ENCODE results near the gene CHD2. TPM values are rescaled to one million over a fixed set of nuclear protein-coding genes. Genes with fewer than 3 reads are reported as not detected.
A peak's percentile ranks its signal among the peaks of the same experiment; 100 is the strongest.
"Not testable (repeated sequence)": the region's sequence is repeated elsewhere in the genome, so short reads cannot be mapped to it uniquely, and the experiment has no call there.

The CHD2 gene
- total RNA-seq, 1 donor from 2014 or later = 61.2 TPM

DNA sequence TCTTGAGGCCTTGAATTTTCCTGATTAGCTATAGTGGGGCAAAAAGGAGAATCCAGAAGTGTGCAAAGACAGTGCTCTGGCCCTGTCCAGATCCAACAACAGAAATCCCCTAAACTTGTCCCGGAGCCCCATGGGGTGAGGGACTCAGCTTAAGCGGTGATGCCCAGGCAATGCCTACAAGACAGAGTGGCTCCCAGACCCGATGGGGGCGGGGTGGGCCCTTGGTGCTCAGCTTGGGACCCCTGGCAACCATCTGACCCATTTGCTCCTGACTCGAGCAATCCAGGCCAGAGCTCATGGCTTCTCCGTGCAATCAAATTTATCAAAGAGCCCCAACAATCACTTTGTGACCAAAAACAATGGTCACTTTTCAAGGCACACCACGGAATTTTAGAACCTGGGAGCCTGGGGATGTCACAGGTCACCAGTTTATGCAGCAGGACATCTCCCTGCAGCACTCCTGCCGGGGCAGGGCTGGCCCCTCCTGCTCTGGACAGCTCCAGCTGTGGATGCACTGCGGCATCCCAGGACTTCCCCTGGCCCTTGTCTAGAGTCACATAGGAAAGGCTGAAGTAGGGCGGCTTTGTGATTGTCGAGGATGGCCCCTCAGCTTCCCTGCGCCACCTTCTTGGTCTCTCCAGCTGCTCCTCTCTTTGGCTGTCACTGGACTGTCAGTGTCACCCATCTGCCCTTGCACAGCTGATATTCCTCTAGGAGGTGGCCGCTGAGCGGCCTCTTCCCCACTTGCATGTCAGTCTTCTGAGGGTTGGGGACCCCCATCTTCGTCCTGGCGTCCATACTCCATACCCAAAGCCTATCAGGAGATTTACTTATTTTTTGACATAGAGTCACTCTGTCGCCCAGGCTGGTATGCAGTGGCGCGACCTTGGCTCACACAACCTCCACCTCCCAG, 160.5 kb downstream of the CHD2 start:
- no peak for DNase-seq (ENCODE audit: low spot score in 2 of 2)
- H3K4me1 ChIP-seq = peaks cover 5 to 23% of the 10 kb centered on the region in 2 donors

DNA sequence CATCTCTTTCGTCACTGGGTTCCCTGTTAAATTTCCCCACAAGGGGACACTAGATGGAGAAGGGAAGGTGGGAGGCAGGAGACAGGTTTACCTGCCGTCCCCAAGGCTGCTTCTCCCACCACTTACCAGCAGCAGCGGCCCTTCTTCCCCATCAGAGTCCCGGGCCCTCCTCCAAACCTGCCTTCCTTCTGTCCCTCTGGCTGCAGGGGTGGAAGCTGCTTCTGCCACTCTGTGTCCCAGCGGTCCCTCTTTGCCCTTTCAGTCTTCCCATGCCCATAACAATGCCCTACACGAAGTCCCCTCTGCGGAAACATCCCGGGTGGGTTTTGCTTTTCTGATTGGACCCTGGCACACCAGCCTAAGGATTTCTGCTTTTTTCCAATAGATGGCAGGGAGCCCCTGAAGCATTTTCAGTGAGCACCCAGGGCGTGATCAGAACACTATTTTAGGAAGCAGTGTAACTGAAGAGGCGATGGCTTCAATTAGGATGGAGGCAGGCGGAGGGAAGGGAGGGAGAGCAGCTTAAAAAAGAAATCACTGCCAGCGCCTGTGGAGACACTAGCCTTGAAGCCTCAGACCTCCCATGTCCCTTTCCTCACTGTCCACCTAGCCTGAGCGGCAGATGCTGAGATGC, 162.6 kb downstream of the CHD2 start:
- peak overlapping the region in 1 of 2 donors; percentile 9 for H3K4me3 ChIP-seq
- peak overlapping the region; percentile 49 to 65 for H3K27ac ChIP-seq
- DNase-seq (ENCODE audit: low spot score in 2 of 2); intact Hi-C loops (cut with DNase I); H3K36me3 ChIP-seq; H3K27me3 ChIP-seq; H3K9me3 ChIP-seq: not testable (repeated sequence)
- peaks cover 16 to 37% of the 10 kb centered on the region in 2 donors for H3K4me1 ChIP-seq

More for the DNA sequence above, 160.5 kb downstream of the CHD2 start:
- intact Hi-C loops (cut with DNase I) = no loop called here
- H3K9me3 ChIP-seq = no peaks in the 10 kb centered on the region
- H3K4me3 ChIP-seq = no peak overlapping the region
- no peaks in the 10 kb centered on the region for H3K27me3 ChIP-seq
- TF ChIP-seq, protein P1, sequence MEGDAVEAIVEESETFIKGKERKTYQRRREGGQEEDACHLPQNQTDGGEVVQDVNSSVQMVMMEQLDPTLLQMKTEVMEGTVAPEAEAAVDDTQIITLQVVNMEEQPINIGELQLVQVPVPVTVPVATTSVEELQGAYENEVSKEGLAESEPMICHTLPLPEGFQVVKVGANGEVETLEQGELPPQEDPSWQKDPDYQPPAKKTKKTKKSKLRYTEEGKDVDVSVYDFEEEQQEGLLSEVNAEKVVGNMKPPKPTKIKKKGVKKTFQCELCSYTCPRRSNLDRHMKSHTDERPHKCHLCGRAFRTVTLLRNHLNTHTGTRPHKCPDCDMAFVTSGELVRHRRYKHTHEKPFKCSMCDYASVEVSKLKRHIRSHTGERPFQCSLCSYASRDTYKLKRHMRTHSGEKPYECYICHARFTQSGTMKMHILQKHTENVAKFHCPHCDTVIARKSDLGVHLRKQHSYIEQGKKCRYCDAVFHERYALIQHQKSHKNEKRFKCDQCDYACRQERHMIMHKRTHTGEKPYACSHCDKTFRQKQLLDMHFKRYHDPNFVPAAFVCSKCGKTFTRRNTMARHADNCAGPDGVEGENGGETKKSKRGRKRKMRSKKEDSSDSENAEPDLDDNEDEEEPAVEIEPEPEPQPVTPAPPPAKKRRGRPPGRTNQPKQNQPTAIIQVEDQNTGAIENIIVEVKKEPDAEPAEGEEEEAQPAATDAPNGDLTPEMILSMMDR (IDR thresholded peaks at IDR 0.05) = no peak
- peaks cover under 1 to 4% of the 10 kb centered on the region in 2 donors for H3K36me3 ChIP-seq
- H3K27ac ChIP-seq = no peak overlapping the region

DNA sequence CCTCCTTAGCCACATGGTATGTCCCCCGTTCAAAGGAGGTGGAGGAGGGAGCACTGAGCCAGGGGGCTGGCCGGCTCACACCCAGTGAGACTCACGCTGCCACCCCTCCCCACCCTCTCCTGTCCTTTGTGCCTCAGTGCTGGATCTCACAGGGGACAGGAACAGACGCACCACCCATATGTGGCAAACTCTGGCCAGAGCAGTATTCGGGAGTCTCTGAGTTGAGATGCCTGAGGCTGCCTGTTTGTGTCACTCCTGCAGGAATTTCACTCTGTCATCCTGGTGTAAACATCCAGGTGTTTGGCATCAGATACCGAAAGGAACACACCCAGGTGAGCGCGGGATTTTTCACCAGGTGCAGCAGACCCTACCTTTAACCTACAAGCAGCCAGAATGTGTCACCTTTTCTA, 163.1 kb downstream of the CHD2 start:
- intact Hi-C loops (cut with DNase I) = no loop called here
- H3K36me3 ChIP-seq = peaks cover 4 to 8% of the 10 kb centered on the region in 2 donors
- H3K4me3 ChIP-seq = no peak overlapping the region
- TF ChIP-seq, protein P1 (IDR thresholded peaks at IDR 0.05) = no peak
- H3K4me1 ChIP-seq = peaks cover 18 to 41% of the 10 kb centered on the region in 2 donors
- no peak for DNase-seq (ENCODE audit: low spot score in 2 of 2)
- peak overlapping the region; percentile 45 to 65 for H3K27ac ChIP-seq
- H3K27me3 ChIP-seq = no peaks in the 10 kb centered on the region
- H3K9me3 ChIP-seq = no peaks in the 10 kb centered on the region

GRCh38 chr15:93063796-93064690, 163.9 kb downstream of the CHD2 start:
- H3K27me3 ChIP-seq = no peaks in the 10 kb centered on the region
- TF ChIP-seq, protein P1 (IDR thresholded peaks at IDR 0.05) = no peak
- no peak for DNase-seq (ENCODE audit: low spot score in 2 of 2)
- no peak overlapping the region for H3K4me3 ChIP-seq
- intact Hi-C loops (cut with DNase I) = no loop called here
- H3K27ac ChIP-seq = peak overlapping the region; percentile 28 to 65
- H3K36me3 ChIP-seq = peaks cover 4 to 8% of the 10 kb centered on the region in 2 donors
- H3K9me3 ChIP-seq = no peaks in the 10 kb centered on the region
- H3K4me1 ChIP-seq = peaks cover 18 to 41% of the 10 kb centered on the region in 2 donors

GRCh38 chr15:93065641-93066045, 165.5 kb downstream of the CHD2 start:
- Histone ChIP-seq H3K4me3 (no peak overlapping the region), H3K4me1 (peaks cover 18 to 52% of the 10 kb centered on the region in 2 donors), H3K27ac (peak overlapping the region in 1 of 2 donors; percentile 73)

More at GRCh38 chr15:93065641-93066045, 165.5 kb downstream of the CHD2 start:
- Histone ChIP-seq H3K27me3 (no peaks in the 10 kb centered on the region), H3K36me3 (peaks cover 4 to 8% of the 10 kb centered on the region in 2 donors), H3K9me3 (no peaks in the 10 kb centered on the region)
- no peak for DNase-seq (ENCODE audit: low spot score in 2 of 2)
- intact Hi-C loops (cut with DNase I) = no loop called here
- TF ChIP-seq, protein P1 (IDR thresholded peaks at IDR 0.05) = no peak
